Naive thymus-derived CD8-positive, alpha-beta T cell (primary cell): ENCODE results near the gene IL20RB. TPM values are rescaled to one million over a fixed set of nuclear protein-coding genes. Genes with fewer than 3 reads are reported as not detected.
A peak's percentile ranks its signal among the peaks of the same experiment; 100 is the strongest.

Experiments used
- ATAC-seq, 2 donors: fragments of 150-1000 bp; cut with Tn5 transposase in 1 of 2; sonication (Bioruptor Pico), chemical (Tn5 transposase) in 1 of 2; 1 replicate in 1 of 2; 2 replicates in 1 of 2; pipeline ENCODE4 v1.10.0; 2021; ENCODE audit warnings: mild to moderate bottlenecking in 2 of 2, moderate library complexity in 2 of 2
- POLR2A ChIA-PET: fragments of 350-600 bp; sonication (Branson Sonifier 250); formaldehyde crosslinking; loops from one replicate; lab custom pipeline; 2021; ENCODE audit warnings: antibody characterized with exemption; lab: Charles Lee
- DNase-seq, 10 donors: peaks; one replicate each; pipeline versions ENCODE4 v3.0.0 to v3.0.0-alpha.2; 2020 to 2022
- H3K27ac Mint-ChIP-seq, 10 donors: one replicate each; pipeline ENCODE4 v1.8.0; 2020 to 2022; ENCODE audit warnings: mild to moderate bottlenecking in 10 of 10, mixed read lengths in 10 of 10, moderate library complexity in 4 of 10, inconsistent platforms in 1 of 10
- H3K27me3 Mint-ChIP-seq, 5 donors: one replicate each; pipeline ENCODE4 v1.8.0; 2021 to 2022; ENCODE audit warnings: mixed read lengths in 5 of 5
- H3K36me3 Mint-ChIP-seq, 3 donors: one replicate each; pipeline ENCODE4 v1.8.0; 2020 to 2022; ENCODE audit warnings: mixed read lengths in 3 of 3, mild to moderate bottlenecking in 2 of 3, inconsistent platforms in 1 of 3
- H3K4me1 Mint-ChIP-seq, 4 donors: one replicate each; pipeline ENCODE4 v1.8.0; 2021 to 2022; ENCODE audit warnings: mixed read lengths in 4 of 4
- H3K4me3 Mint-ChIP-seq, 10 donors: one replicate each; pipeline ENCODE4 v1.8.0; 2020 to 2022; ENCODE audit warnings: mild to moderate bottlenecking in 10 of 10, mixed read lengths in 10 of 10, moderate library complexity in 6 of 10, inconsistent platforms in 1 of 10
- H3K9me3 Mint-ChIP-seq, 9 donors: one replicate each; pipeline ENCODE4 v1.8.0; 2020 to 2022; ENCODE audit warnings: mixed read lengths in 9 of 9, mild to moderate bottlenecking in 3 of 9, inconsistent platforms in 1 of 9, moderate library complexity in 1 of 9
- polyA plus RNA-seq, 3 donors: library from polyadenylated mRNA; unstranded; fragments of 300-500 nt; fragmentation: Illumina TruSeq; gene quantifications; one replicate each; pipeline ENCODE4 v1.2.3, GENCODE V29; 2021
- total RNA-seq, 8 experiments: library from RNA in 2 of 8; stranded (reverse) in 2 of 8; gene quantifications; one replicate each; pipeline ENCODE4 v1.2.3 and lab custom pipeline; 2021 to 2026

IL20RB gene, protein sequence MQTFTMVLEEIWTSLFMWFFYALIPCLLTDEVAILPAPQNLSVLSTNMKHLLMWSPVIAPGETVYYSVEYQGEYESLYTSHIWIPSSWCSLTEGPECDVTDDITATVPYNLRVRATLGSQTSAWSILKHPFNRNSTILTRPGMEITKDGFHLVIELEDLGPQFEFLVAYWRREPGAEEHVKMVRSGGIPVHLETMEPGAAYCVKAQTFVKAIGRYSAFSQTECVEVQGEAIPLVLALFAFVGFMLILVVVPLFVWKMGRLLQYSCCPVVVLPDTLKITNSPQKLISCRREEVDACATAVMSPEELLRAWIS
- total RNA-seq (1 to 10 TPM; 3.6 to 3.9 TPM), polyA plus RNA-seq (under 1 TPM in 1 of 3 donors, not detected in 2; 0.68 TPM), total RNA-seq (lab: John Stamatoyannopoulos, UW) (0 to 3.3 (median 2.3) reads per million in 6 experiments)

GRCh38 chr3:136957751-136958288 is at the start of gene IL20RB:
Gene IL20RB, plus strand, starts transcription at chr3:136957983. Its CDS starts 131 bp downstream, at chr3:136958114.
- Mint-ChIP-seq H3K9me3 (no peaks in the 10 kb centered on the region), H3K4me3 (no peak within 1 kb of the TSS), H3K27ac (peak within 1 kb of the TSS in 2 of 10 donors; percentile 11 to 73), H3K4me1 (peaks cover 17 to 21% (median 17%) of the 10 kb centered on the region in 4 donors), H3K27me3 (no peaks in the 10 kb centered on the region), H3K36me3 (no peaks in the 10 kb centered on the region)
- DNase-seq (no peak), ATAC-seq (no peak)
- POLR2A ChIA-PET, result interaction anchor here (0.6 kb wide), 2 partner anchors 191 to 705 kb away, joined by 6 to 7 read pairs; no protein-coding TSS in a partner anchor

GRCh38 chr3:136908297-136908696 is 49.5 kb upstream of the IL20RB start:
- no peak for ATAC-seq
- H3K36me3 Mint-ChIP-seq, result peaks cover 13 to 31% (median 27%) of the 10 kb centered on the region in 3 donors
- POLR2A ChIA-PET, result interaction anchor here (1.4 kb wide), 1 partner anchor 20 kb away, joined by 3 read pairs; no protein-coding TSS in a partner anchor
- H3K27ac Mint-ChIP-seq, result peak overlapping the region in 9 of 10 donors; percentile 21 to 89 (median 69)
- peaks cover 48 to 86% (median 77%) of the 10 kb centered on the region in 4 donors for H3K4me1 Mint-ChIP-seq
- H3K4me3 Mint-ChIP-seq, result peak overlapping the region in 6 of 10 donors; percentile 15 to 71 (median 32)
- peaks cover 0 to 32% (median 9%) of the 10 kb centered on the region in 9 donors for H3K9me3 Mint-ChIP-seq
- peaks cover 0 to 1% (median 0%) of the 10 kb centered on the region in 5 donors for H3K27me3 Mint-ChIP-seq
- no peak for DNase-seq

- H3K4me1 Mint-ChIP-seq, result peaks cover 48 to 90% (median 83%) of the 10 kb centered on the region in 4 donors
- peak overlapping the region in 9 of 10 donors; percentile 6 to 71 (median 28) for H3K4me3 Mint-ChIP-seq
- peaks cover 0 to 23% (median 2%) of the 10 kb centered on the region in 9 donors for H3K9me3 Mint-ChIP-seq
- H3K27me3 Mint-ChIP-seq, result peaks cover 0 to 1% (median 0%) of the 10 kb centered on the region in 5 donors
- ATAC-seq, result no peak
- no peak for DNase-seq
- POLR2A ChIA-PET, result interaction anchor here (0.8 to 1.6 kb wide), 4 partner anchors 20 to 68 kb away, joined by 3 to 6 read pairs (median 3); partner anchors contain the start of gene NCK1
- H3K27ac Mint-ChIP-seq, result peak overlapping the region; percentile 12 to 94 (median 72)
- peaks cover 8 to 28% (median 24%) of the 10 kb centered on the region in 3 donors for H3K36me3 Mint-ChIP-seq
Measured at GRCh38 chr3:136909187-136909586, 48.6 kb upstream of the IL20RB start.

GRCh38 chr3:136910697-136911096 is 47.1 kb upstream of the IL20RB start:
- H3K4me3 Mint-ChIP-seq, result peak overlapping the region in 1 of 10 donors; percentile 6

DNA sequence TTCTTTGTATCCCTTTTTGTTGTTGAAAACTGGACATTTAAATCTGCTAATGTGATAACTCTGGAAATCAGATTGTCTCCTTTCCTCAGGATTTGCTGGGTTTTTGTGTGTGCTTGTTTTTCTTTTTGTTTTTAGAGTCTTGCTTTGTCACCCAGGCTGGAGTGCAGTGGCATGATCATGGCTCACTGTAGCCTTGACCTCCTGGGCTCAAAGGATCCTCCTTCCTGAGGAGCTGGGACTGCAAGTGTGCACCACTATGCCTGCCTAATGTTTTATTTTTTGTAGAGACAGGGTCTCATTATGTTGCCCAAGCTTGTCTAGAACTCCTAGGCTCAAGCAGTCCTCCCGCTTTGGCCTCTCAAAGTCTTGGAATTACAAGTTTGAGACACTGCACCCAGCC is 44.6 kb upstream of the IL20RB start:
- peak overlapping the region in 4 of 10 donors; percentile 73 to 93 (median 82) for H3K27ac Mint-ChIP-seq
- DNase-seq, result no peak
- POLR2A ChIA-PET, result no interaction called here
- H3K36me3 Mint-ChIP-seq, result peaks cover 5 to 18% (median 16%) of the 10 kb centered on the region in 3 donors
- no peak for ATAC-seq
- peak overlapping the region in 3 of 10 donors; percentile 7 to 44 (median 43) for H3K4me3 Mint-ChIP-seq
- H3K27me3 Mint-ChIP-seq, result no peaks in the 10 kb centered on the region
- H3K9me3 Mint-ChIP-seq, result peaks cover 0 to 4% (median 0%) of the 10 kb centered on the region in 9 donors
- peaks cover 54 to 94% (median 89%) of the 10 kb centered on the region in 4 donors for H3K4me1 Mint-ChIP-seq

More at GRCh38 chr3:136910697-136911096, 47.1 kb upstream of the IL20RB start:
- POLR2A ChIA-PET, result interaction anchor here (0.9 to 1.2 kb wide), 2 partner anchors 49 to 158 kb away, joined by 3 read pairs; partner anchors contain the start of gene NCK1
- Mint-ChIP-seq H3K9me3 (peaks cover 0 to 8% (median 2%) of the 10 kb centered on the region in 9 donors), H3K4me1 (peaks cover 58 to 96% (median 92%) of the 10 kb centered on the region in 4 donors), H3K27me3 (peaks cover 0 to under 1% (median 0%) of the 10 kb centered on the region in 5 donors), H3K36me3 (peaks cover 8 to 21% (median 19%) of the 10 kb centered on the region in 3 donors), H3K27ac (peak overlapping the region in 2 of 10 donors; percentile 35 to 89)
- ATAC-seq (no peak), DNase-seq (no peak)

- POLR2A ChIA-PET, result no interaction called here
- H3K27me3 Mint-ChIP-seq, result no peaks in the 10 kb centered on the region
Measured at GRCh38 chr3:136914739-136915138, 43.0 kb upstream of the IL20RB start.

DNA sequence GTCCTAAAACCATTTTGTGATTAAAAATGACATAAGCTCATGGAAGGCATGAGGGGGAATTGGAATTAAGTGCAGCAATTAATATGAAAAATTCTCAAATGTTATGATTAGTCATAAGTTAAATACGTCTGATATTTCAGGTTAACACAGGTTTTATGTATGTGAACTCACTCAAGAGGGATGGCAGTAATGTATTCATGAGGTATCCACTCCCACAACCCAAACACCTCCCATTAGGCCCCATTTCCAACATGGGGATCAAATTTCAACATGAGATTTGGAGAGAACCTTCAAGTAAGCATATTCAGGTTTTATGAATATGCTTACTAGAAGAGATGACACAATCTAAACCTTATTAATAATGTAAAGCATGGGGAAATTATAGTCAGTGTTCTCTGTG is 41.6 kb upstream of the IL20RB start:
- Mint-ChIP-seq H3K36me3 (peaks cover 5 to 16% (median 16%) of the 10 kb centered on the region in 3 donors), H3K9me3 (peaks cover 0 to 4% (median 0%) of the 10 kb centered on the region in 9 donors), H3K4me3 (peak overlapping the region in 1 of 10 donors; percentile 23), H3K27ac (peak overlapping the region in 5 of 10 donors; percentile 36 to 89 (median 67)), H3K4me1 (peaks cover 43 to 93% (median 89%) of the 10 kb centered on the region in 4 donors), H3K27me3 (no peaks in the 10 kb centered on the region)
- POLR2A ChIA-PET, result no interaction called here
- DNase-seq (no peak), ATAC-seq (no peak)

More at GRCh38 chr3:136914739-136915138, 43.0 kb upstream of the IL20RB start:
- no peak for DNase-seq
- peaks cover 45 to 93% (median 89%) of the 10 kb centered on the region in 4 donors for H3K4me1 Mint-ChIP-seq
- peaks cover 5 to 16% (median 16%) of the 10 kb centered on the region in 3 donors for H3K36me3 Mint-ChIP-seq
- peak overlapping the region in 5 of 10 donors; percentile 10 to 93 (median 63) for H3K27ac Mint-ChIP-seq
- ATAC-seq, result no peak
- H3K4me3 Mint-ChIP-seq, result no peak overlapping the region
- H3K9me3 Mint-ChIP-seq, result peaks cover 0 to 4% (median 0%) of the 10 kb centered on the region in 9 donors

- peak overlapping the region in 9 of 10 donors; percentile 1 to 93 (median 50) for H3K27ac Mint-ChIP-seq
- H3K4me3 Mint-ChIP-seq, result peak overlapping the region in 7 of 10 donors; percentile 7 to 67 (median 55)
- POLR2A ChIA-PET, result interaction anchor here (0.6 to 2.0 kb wide), 2 partner anchors 12 to 59 kb away, joined by 7 to 13 read pairs; partner anchors contain the start of gene NCK1
- H3K27me3 Mint-ChIP-seq, result no peaks in the 10 kb centered on the region
- DNase-seq (peak in 4 of 10 donors; percentile 16 to 44 (median 44)), ATAC-seq (peak; percentile 86 to 93)
- peaks cover 0 to 6% (median 2%) of the 10 kb centered on the region in 3 donors for H3K36me3 Mint-ChIP-seq
- H3K9me3 Mint-ChIP-seq, result peaks cover 0 to 3% (median 0%) of the 10 kb centered on the region in 9 donors
- peaks cover 42 to 89% (median 80%) of the 10 kb centered on the region in 4 donors for H3K4me1 Mint-ChIP-seq
Measured at GRCh38 chr3:136919799-136920580, 37.8 kb upstream of the IL20RB start.

DNA sequence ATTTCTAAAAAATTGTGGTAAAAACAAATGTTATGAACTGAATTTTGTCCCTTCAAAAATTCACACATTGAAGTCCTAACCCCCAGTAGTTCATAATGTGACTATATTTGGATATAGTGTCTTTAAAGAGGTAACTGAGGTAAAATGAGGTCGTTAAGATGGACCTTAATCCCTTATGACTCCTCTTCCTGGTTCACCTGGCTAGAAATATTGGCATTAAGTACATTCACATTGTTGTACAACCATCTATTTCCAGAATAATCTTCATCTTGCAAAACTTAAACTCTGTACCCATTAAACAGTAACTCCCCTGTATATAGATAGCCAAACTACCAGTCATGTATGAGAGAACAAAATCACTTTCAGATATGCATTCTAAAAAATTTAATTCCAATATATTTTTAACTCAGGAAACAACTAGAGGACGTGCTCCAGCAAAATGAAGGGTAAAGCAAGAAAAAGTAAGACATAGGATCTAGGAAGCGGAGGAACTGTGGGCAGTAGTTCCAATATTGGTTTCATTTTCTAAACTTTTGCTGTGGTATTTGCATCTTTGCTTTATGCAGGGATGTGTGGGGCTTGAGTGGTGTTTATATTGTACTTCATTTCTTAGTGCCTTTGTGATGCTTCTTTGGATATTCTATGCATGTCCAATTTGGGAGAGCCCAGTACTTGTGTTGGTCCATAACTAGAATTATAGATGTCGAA is 36.7 kb upstream of the IL20RB start:
- POLR2A ChIA-PET, result no interaction called here
- peak overlapping the region in 9 of 10 donors; percentile 11 to 93 (median 77) for H3K27ac Mint-ChIP-seq
- peaks cover 0 to 6% (median 0%) of the 10 kb centered on the region in 3 donors for H3K36me3 Mint-ChIP-seq
- H3K4me1 Mint-ChIP-seq, result peaks cover 37 to 85% (median 77%) of the 10 kb centered on the region in 4 donors
- H3K27me3 Mint-ChIP-seq, result no peaks in the 10 kb centered on the region
- no peak for ATAC-seq
- H3K4me3 Mint-ChIP-seq, result peak overlapping the region in 8 of 10 donors; percentile 8 to 79 (median 46)
- H3K9me3 Mint-ChIP-seq, result peaks cover 0 to 3% (median 0%) of the 10 kb centered on the region in 9 donors
- DNase-seq, result no peak

DNA sequence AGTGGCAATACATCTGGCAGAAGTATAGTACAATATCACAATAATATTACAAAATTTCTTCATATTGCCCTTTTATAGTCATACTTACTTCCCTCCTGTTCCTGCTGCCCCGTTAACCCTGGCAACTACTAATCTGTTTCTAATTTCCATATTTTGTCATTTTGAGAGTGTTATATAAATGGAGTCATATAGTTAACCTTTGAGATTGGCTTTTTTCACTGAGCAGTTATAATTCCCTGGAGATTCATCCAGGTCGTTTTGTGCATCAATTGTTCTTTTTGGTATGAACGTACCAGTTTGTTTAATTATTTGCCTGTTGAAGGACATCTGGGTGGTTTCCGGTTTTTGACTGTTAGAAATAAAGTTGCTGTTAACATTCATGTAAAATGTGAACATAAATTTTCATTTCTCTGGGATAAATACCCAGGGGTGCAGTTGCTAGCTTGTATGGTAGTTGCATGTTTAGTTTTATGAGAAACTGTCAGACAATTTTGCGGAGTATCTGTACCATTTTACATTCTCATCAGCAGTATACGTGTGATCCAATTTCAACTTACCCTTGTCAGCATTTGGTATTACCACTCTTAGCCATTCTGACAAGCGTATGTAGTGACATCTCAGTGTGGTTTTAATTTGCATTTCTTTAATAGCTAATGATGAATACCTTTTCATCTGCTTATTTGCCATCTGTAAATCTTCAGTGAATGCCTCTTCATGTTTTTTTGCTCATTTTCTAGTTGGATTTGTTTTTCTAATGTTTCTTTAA is 32.2 kb upstream of the IL20RB start:
- no peak for ATAC-seq
- Mint-ChIP-seq H3K4me3 (no peak overlapping the region), H3K36me3 (peaks cover 10 to 24% (median 20%) of the 10 kb centered on the region in 3 donors), H3K27ac (peak overlapping the region in 4 of 10 donors; percentile 9 to 76 (median 50)), H3K4me1 (peaks cover 30 to 72% (median 56%) of the 10 kb centered on the region in 4 donors), H3K27me3 (no peaks in the 10 kb centered on the region), H3K9me3 (peaks cover 0 to 3% (median 0%) of the 10 kb centered on the region in 9 donors)
- DNase-seq, result no peak
- POLR2A ChIA-PET, result interaction anchor here (1.4 kb wide), 1 partner anchor 63 kb away, joined by 3 read pairs; the partner anchor contains the start of gene NCK1
